ENCODE results near the gene SCYGR6.

DNA sequence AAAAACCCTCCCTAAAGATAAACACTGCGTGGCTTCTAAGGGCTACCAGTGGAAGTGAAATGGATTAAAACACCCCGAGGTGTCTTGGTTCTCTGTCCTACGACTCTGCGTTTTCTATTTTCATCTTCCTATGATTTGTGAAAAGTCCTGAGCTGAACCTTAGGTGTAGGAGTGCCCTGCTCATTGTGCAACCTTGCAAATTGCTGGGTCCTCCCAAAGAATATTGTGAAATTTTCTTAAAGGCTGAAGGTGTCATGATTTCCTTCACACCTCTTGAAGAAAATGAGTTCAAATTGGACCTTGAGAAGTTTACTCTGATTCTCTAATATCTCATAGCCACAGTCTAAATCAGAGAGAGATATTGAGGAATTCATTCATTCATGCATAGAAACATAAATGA, 4.9 kb downstream of the SCYGR6 start:
- TF ChIP-seq EP300 (IDR thresholded peaks at IDR 0.05) = no peak
- TF ChIP-seq CTCF (IDR thresholded peaks at IDR 0.05) = no peak
